ENCODE data around the gene CCT6B.

- TF ChIP-seq, protein P1, sequence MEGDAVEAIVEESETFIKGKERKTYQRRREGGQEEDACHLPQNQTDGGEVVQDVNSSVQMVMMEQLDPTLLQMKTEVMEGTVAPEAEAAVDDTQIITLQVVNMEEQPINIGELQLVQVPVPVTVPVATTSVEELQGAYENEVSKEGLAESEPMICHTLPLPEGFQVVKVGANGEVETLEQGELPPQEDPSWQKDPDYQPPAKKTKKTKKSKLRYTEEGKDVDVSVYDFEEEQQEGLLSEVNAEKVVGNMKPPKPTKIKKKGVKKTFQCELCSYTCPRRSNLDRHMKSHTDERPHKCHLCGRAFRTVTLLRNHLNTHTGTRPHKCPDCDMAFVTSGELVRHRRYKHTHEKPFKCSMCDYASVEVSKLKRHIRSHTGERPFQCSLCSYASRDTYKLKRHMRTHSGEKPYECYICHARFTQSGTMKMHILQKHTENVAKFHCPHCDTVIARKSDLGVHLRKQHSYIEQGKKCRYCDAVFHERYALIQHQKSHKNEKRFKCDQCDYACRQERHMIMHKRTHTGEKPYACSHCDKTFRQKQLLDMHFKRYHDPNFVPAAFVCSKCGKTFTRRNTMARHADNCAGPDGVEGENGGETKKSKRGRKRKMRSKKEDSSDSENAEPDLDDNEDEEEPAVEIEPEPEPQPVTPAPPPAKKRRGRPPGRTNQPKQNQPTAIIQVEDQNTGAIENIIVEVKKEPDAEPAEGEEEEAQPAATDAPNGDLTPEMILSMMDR (IDR thresholded peaks at IDR 0.05; ENCODE audit: poor library complexity, severe bottlenecking) = no peak
- TF ChIP-seq, protein P2, sequence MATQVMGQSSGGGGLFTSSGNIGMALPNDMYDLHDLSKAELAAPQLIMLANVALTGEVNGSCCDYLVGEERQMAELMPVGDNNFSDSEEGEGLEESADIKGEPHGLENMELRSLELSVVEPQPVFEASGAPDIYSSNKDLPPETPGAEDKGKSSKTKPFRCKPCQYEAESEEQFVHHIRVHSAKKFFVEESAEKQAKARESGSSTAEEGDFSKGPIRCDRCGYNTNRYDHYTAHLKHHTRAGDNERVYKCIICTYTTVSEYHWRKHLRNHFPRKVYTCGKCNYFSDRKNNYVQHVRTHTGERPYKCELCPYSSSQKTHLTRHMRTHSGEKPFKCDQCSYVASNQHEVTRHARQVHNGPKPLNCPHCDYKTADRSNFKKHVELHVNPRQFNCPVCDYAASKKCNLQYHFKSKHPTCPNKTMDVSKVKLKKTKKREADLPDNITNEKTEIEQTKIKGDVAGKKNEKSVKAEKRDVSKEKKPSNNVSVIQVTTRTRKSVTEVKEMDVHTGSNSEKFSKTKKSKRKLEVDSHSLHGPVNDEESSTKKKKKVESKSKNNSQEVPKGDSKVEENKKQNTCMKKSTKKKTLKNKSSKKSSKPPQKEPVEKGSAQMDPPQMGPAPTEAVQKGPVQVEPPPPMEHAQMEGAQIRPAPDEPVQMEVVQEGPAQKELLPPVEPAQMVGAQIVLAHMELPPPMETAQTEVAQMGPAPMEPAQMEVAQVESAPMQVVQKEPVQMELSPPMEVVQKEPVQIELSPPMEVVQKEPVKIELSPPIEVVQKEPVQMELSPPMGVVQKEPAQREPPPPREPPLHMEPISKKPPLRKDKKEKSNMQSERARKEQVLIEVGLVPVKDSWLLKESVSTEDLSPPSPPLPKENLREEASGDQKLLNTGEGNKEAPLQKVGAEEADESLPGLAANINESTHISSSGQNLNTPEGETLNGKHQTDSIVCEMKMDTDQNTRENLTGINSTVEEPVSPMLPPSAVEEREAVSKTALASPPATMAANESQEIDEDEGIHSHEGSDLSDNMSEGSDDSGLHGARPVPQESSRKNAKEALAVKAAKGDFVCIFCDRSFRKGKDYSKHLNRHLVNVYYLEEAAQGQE (IDR thresholded peaks at IDR 0.05; ENCODE audit: borderline replicate concordance) = no peak
Observed at GRCh38 chr17:34988644-34989043, 27.4 kb upstream of the CCT6B start.
